GM12864 (cell line): ENCODE results near the gene BZW2.

Experiments
- DNase-seq: peaks from one replicate; pipeline ENCODE4 v3.0.0-alpha.2; 2011; ENCODE audit warnings: low read depth
- H3K4me3 ChIP-seq: 2 replicates; pipeline ENCODE4 v1.5.1; 2011; ENCODE audit warnings: mild to moderate bottlenecking, low read depth, low read length, control low read depth
- CTCF ChIP-seq: IDR thresholded peaks from 2 replicates; pipeline ENCODE4 v1.5.1; 2011; ENCODE audit warnings: low read depth, mild to moderate bottlenecking, moderate library complexity, low read length, control low read depth, inconsistent platforms; ENCODE audit errors: missing control alignments

Gene BZW2

GRCh38 chr7:16738011-16738688, 92.2 kb downstream of the BZW2 start:
- no peak overlapping the region for H3K4me3 ChIP-seq
- TF ChIP-seq CTCF: no peak
- DNase-seq: no peak

- no peak for DNase-seq
- no peak for TF ChIP-seq CTCF
- no peak overlapping the region for H3K4me3 ChIP-seq
Measured at GRCh38 chr7:16739863-16740622, 94.1 kb downstream of the BZW2 start.

DNA sequence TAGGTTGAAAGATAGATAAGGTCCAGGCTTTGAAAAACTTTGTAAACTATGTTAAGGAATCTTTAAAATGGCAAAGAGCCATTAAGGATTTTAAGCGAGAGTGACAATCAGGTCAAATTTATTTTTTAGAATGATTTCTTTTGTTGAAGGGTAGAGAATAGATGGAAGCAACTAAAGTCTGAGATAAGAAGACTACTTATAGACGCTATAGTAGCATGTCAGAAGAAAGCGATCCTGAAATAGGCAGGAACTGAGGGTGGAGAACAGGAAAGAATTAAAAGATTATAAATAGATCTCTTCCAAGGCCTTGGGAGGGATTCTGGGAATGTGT, 94.6 kb downstream of the BZW2 start:
- DNase-seq: no peak
- H3K4me3 ChIP-seq: no peak overlapping the region
- TF ChIP-seq CTCF: no peak

- no peak for DNase-seq
- no peak overlapping the region for H3K4me3 ChIP-seq
- TF ChIP-seq CTCF: no peak
Measured at GRCh38 chr7:16740996-16741395, 95.0 kb downstream of the BZW2 start.

GRCh38 chr7:16741676-16742075, 95.7 kb downstream of the BZW2 start:
- no peak for TF ChIP-seq CTCF
- no peak for DNase-seq
- H3K4me3 ChIP-seq: no peak overlapping the region

- TF ChIP-seq CTCF: no peak
- DNase-seq: no peak
Measured at GRCh38 chr7:16742547-16742946, 96.6 kb downstream of the BZW2 start.

DNA sequence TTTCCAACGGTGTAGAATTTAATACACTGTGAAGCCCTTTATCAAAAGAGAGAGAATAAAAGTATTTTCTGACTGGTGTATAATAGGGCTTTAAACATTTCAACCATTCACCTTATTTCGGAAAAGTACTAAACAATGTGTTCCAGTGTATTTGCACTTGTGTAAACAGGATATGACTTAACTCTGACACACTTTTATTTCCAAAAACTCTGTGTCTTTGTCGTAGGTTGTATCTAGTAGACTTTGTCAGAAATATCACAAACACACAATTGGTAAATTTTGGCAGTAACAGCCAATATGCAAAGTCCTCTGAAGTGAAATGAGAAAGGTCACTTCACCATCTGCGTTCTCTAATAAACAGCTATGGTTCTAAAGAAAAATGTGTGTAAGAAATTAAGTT, 97.3 kb downstream of the BZW2 start:
- TF ChIP-seq CTCF: no peak
- DNase-seq: no peak
- no peak overlapping the region for H3K4me3 ChIP-seq

More at GRCh38 chr7:16742547-16742946, 96.6 kb downstream of the BZW2 start:
- no peak overlapping the region for H3K4me3 ChIP-seq
